ENCODE measurements around the gene CPSF4.
"Not testable (repeated sequence)": the region's sequence is repeated elsewhere in the genome, so short reads cannot be mapped to it uniquely, and the experiment has no call there.

CPSF4 gene

GRCh38 chr7:99408379-99409191 is 30.2 kb upstream of the CPSF4 start, which contains the start of the genes BUD31 and PDAP1:
Gene BUD31 (plus strand): TSS chr7:99408969. CDS start chr7:99411093, 2,124 bp downstream.
Gene PDAP1 (minus strand): TSS chr7:99408597. CDS start chr7:99408548, 49 bp downstream.
- peak; percentile 93 for DNase-seq (ENCODE audit: low spot score)

GRCh38 chr7:99409192-99409572 is 29.6 kb upstream of the CPSF4 start:
- no peak for DNase-seq (ENCODE audit: low spot score)

GRCh38 chr7:99409806-99410205 is 28.9 kb upstream of the CPSF4 start:
- no peak for DNase-seq (ENCODE audit: low spot score)

GRCh38 chr7:99410635-99411034 is 28.1 kb upstream of the CPSF4 start:
- no peak for DNase-seq (ENCODE audit: low spot score)

- not testable (repeated sequence) for DNase-seq (ENCODE audit: low spot score)
Observed at GRCh38 chr7:99415513-99416127, 23.1 kb upstream of the CPSF4 start.

GRCh38 chr7:99418260-99418659 is 20.5 kb upstream of the CPSF4 start:
- no peak for DNase-seq (ENCODE audit: low spot score)

- DNase-seq (ENCODE audit: low spot score), result no peak
Observed at GRCh38 chr7:99419323-99420021, 19.3 kb upstream of the CPSF4 start.

GRCh38 chr7:99420213-99420612 is 18.5 kb upstream of the CPSF4 start:
- DNase-seq (ENCODE audit: low spot score), result no peak

GRCh38 chr7:99420986-99421385 is 17.8 kb upstream of the CPSF4 start:
- no peak for DNase-seq (ENCODE audit: low spot score)

GRCh38 chr7:99422186-99422585 is 16.6 kb upstream of the CPSF4 start:
- DNase-seq (ENCODE audit: low spot score), result no peak

GRCh38 chr7:99422625-99423024 is 16.1 kb upstream of the CPSF4 start:
- DNase-seq (ENCODE audit: low spot score), result no peak

GRCh38 chr7:99424932-99425730 is 13.6 kb upstream of the CPSF4 start:
- DNase-seq (ENCODE audit: low spot score), result no peak

- DNase-seq (ENCODE audit: low spot score), result peak; percentile 11
Observed at GRCh38 chr7:99428972-99429566, 9.7 kb upstream of the CPSF4 start.

- no peak for DNase-seq (ENCODE audit: low spot score)
Observed at GRCh38 chr7:99429756-99430155, 9.0 kb upstream of the CPSF4 start.

- DNase-seq (ENCODE audit: low spot score), result not testable (repeated sequence)
Observed at GRCh38 chr7:99431756-99432540, 6.8 kb upstream of the CPSF4 start.

- DNase-seq (ENCODE audit: low spot score), result no peak
Observed at GRCh38 chr7:99433158-99433557, 5.6 kb upstream of the CPSF4 start.

GRCh38 chr7:99437946-99438572 is 684 bp upstream of the CPSF4 start:
- no peak for DNase-seq (ENCODE audit: low spot score)

GRCh38 chr7:99440195-99440594 is 1.5 kb downstream of the CPSF4 start:
- no peak for DNase-seq (ENCODE audit: low spot score)

- no peak for DNase-seq (ENCODE audit: low spot score)
Observed at GRCh38 chr7:99446096-99446495, 7.4 kb downstream of the CPSF4 start.

- no peak for DNase-seq (ENCODE audit: low spot score)
Observed at GRCh38 chr7:99447943-99448342, 9.2 kb downstream of the CPSF4 start.

Data from CD4-positive, alpha-beta T cell treated with Interleukin-6 at 100 ng/mL for 8 hours (primary cell).